Amygdala (tissue), 56 donors: ENCODE measurements around the gene UNC45A.

Experiments used
- DNase-seq, 56 donors: peaks; one replicate each; lab custom pipeline; 2025; lab: John Stamatoyannopoulos, UW

UNC45A gene

DNA sequence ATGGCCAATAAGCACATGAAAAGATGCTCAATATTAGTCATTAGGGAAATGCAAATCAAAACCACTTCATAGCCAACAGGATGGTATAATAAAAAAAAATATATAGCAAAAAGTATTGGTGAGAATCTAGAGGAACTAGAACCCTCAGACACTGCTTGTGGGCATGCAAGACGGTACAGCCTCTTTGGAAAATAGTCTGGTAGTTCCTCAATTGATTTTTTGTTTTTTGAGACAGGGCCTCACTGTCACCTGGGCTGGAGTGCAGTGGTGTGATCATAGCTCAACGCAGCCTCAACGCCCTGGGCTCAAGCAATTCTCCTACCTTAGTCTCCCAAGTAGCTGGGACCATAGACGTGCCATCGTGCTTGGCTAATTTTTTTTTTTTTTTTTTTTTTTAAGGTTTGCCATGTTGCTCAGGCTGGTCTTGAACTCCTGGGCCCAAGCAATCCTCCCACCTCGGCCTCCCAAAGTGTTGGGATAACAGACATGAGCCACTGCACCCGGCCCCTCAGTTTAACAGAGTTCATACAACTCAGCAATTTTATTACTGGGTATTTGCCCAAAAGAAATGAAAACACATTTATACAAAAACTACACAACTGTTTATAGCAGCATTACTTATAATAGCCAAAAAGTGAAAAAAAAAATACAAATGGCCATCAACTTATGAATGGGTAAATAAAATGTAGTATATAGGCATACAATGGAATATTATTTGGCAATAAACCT lies 54.1 kb downstream of the UNC45A start:
- no peak for DNase-seq

DNA sequence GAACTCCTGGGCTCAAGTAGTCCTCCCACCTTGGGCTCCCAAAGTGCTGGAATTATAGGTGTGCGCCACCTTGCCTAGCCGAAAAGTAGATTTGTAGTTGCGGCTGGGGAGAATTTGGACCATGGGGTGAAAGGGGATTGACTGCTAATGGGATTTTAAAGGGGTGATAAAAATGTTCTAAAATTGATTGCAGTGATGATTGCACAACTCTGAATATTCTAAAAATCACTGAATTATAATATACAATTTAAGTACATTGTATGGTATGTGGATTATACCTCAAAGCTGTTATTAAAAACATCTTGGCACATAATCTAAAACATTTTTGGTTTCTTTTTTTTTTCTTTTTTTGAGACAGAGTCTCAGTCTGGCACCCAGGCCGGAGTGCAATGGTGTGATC lies 55.4 kb downstream of the UNC45A start:
- no peak for DNase-seq

DNA sequence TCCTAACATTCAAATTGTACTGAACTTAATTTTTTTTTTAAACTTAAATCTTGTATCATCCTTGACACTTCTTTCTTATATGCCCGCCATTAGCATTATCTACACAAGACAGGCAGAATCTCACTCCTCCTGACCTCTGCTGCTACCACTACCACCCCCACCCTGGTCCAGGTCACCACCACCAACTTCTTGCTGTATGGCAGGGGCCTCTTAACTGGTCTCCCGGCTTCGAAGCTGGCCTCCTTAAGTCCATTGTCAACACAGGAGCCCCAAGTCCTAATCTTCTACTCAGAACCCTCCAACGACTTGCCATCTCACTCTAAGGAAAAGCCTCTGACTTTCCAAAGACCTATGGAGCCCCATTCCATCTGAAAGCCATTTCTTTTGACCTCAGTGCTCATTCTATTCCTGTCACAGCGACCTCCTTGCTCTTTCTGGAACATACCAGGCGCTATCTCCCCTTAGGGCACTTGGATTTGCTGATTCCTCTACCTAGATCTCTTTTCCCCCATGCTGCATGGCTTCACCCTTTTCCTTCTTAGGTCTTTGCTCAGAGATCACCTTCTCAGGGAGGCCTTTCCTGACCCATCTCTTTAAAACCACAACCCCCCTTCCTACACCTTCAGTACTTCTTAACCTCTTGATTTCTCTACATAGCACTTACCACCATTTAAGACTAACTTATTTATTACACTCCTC lies 56.7 kb downstream of the UNC45A start:
- no peak for DNase-seq

DNA sequence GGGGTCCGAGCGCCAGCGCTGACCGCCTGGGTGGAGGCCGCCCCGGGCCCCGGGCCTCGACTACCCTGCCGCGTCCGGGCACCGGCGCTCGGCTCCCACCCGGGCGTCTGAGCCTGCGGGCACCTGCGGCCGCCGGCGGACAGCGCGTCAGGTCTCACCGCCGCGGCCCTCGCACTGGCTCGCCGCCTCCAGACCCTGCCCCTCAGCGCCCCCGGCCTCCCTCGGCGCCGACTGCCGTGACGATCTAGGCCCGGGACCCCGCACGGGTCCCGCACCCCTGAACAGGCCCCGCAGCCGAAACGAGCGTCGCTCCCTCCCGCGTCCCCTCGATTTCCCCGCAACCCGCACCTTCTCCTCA lies 59.0 kb downstream of the UNC45A start:
- peak in 2 of 56 donors; percentile 1 to 5 for DNase-seq

DNA sequence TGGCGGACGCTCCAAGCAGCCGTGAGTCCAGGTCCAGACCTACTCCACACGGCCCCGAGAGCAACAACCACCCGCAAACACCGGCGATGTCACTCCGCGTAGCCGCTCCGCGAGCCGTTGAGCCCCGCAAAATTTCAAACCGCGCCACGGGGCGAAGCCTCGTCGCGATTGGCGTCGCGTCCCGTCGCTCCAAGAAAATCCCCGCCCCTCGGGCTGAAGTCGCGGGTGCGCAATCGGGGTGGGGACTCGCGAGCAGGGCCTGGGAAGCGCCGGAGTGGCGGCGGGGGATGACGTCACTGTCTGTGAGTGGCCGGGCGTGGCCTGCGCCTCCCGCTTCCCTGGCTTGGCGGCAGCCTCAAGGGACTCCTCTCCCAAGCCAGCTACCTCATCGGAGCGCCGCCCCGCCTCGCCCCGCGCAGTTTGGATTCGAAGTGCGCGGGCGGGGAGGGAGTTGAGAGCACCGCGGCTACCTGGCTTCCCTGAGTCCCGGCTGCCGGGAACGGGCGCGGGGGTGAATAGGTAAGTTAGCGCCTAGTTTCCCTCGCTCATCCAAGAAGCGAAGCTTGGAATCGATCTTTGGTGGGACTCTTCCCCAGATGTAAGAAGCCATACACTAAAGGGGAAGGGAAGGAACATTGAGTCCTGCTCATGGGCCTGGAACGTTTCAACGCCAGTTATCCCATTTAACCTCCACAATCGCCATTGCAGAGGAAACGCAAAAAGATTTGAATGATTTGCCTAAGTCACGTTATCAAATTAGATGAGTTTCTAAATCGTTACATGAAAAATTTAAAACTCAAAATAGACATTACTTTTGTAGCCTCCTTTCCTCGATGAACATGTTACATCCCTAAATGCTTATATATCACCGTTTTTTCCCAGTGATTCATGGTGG lies 59.6 kb downstream of the UNC45A start, which contains the start of gene PRC1:
TSS of gene PRC1 (minus strand) at position 119 of the 895 bp plus-strand sequence. CDS start at position 1, 118 bp downstream.
- peak; percentile 53 to 98 (median 92) for DNase-seq

DNA sequence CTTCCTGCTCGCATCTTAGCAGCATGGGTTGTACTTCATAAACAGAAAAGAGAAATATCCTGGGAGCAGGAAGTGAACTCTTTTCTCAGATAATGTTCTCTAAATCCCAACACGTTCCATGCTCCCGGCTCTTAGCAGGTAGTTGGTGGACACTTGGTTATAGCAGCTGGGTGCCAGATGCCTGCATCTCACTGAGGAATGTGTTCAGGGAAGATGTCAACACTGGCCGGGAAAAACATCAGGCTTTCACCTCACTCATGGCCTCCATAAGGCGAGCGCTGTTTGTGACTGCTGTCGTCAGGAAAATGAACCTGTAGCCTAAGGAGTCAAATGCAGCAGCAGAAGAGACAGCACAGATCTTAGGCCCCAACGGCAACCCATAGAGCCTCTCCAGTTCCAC lies 63.7 kb downstream of the UNC45A start:
- DNase-seq: no peak

DNA sequence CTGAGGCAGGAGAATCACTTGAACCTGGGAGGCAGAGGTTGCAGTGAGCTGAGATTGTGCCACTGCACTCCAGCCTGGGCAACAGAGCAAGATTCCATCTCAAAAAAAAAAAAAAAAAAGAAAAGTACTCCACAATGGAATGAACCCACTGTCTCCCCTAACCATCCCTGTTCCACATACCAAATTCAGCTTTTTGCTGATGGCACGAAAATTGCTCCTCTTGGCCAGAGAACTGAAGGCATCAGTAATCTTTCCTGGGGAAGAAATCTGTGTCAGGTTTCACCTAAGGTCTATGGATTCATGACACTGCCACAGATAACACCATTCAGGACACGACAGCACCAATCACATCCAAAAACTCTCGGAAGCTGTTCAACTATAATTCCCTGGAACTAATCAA lies 66.1 kb downstream of the UNC45A start:
- no peak for DNase-seq
